Muscle layer of duodenum (tissue), 2 donors: ENCODE measurements around the gene ARHGAP42.

Source experiments
- H3K27ac ChIP-seq: one replicate; pipeline ENCODE4 v1.7.0; 2013; ENCODE audit warnings: mild to moderate bottlenecking, low read length
- H3K27me3 ChIP-seq: one replicate; pipeline ENCODE4 v1.7.0; 2013; ENCODE audit warnings: low read depth, mild to moderate bottlenecking, control low read depth, low read length
- H3K36me3 ChIP-seq, 2 donors: one replicate each; pipeline ENCODE4 v1.7.0; 2013; ENCODE audit warnings: low read length in 2 of 2, control low read depth in 1 of 2, mild to moderate bottlenecking in 1 of 2; ENCODE audit not compliant: insufficient read depth in 2 of 2, control insufficient read depth in 1 of 2
- H3K4me1 ChIP-seq, 2 donors: one replicate each; pipeline ENCODE4 v1.7.0; 2013; ENCODE audit warnings: low read length in 2 of 2, mild to moderate bottlenecking in 2 of 2, control low read depth in 1 of 2, moderate library complexity in 1 of 2; ENCODE audit not compliant: insufficient read depth in 2 of 2, control insufficient read depth in 1 of 2
- H3K4me3 ChIP-seq, 2 donors: one replicate each; pipeline ENCODE4 v1.7.0; 2013; ENCODE audit warnings: low read length in 2 of 2, low read depth in 1 of 2, mild to moderate bottlenecking in 1 of 2
- H3K9me3 ChIP-seq, 2 donors: one replicate each; pipeline ENCODE4 v1.7.0; 2013; ENCODE audit warnings: low read length in 2 of 2, control low read depth in 1 of 2, mild to moderate bottlenecking in 1 of 2; ENCODE audit not compliant: control insufficient read depth in 1 of 2
- donor health status: healthy.

Gene ARHGAP42

GRCh38 chr11:100667449-100667848, 19.6 kb upstream of the ARHGAP42 start:
- Histone ChIP-seq H3K27ac (no peak overlapping the region), H3K27me3 (no peaks in the 10 kb centered on the region), H3K4me1 (no peaks in the 10 kb centered on the region), H3K4me3 (no peak overlapping the region), H3K9me3 (no peaks in the 10 kb centered on the region), H3K36me3 (no peaks in the 10 kb centered on the region)

GRCh38 chr11:100670140-100670539, 16.9 kb upstream of the ARHGAP42 start:
- Histone ChIP-seq H3K9me3 (no peaks in the 10 kb centered on the region), H3K27ac (no peak overlapping the region), H3K27me3 (no peaks in the 10 kb centered on the region), H3K4me1 (no peaks in the 10 kb centered on the region), H3K4me3 (no peak overlapping the region), H3K36me3 (no peaks in the 10 kb centered on the region)

GRCh38 chr11:100671471-100671870, 15.6 kb upstream of the ARHGAP42 start:
- Histone ChIP-seq H3K4me3 (no peak overlapping the region), H3K4me1 (no peaks in the 10 kb centered on the region), H3K27me3 (no peaks in the 10 kb centered on the region), H3K27ac (no peak overlapping the region), H3K36me3 (no peaks in the 10 kb centered on the region), H3K9me3 (no peaks in the 10 kb centered on the region)

- H3K4me3 ChIP-seq: no peak overlapping the region
- H3K36me3 ChIP-seq: no peaks in the 10 kb centered on the region
- no peaks in the 10 kb centered on the region for H3K9me3 ChIP-seq
- H3K27me3 ChIP-seq: no peaks in the 10 kb centered on the region
- H3K27ac ChIP-seq: no peak overlapping the region
- no peaks in the 10 kb centered on the region for H3K4me1 ChIP-seq
Observed at GRCh38 chr11:100672498-100673033, 14.5 kb upstream of the ARHGAP42 start.

GRCh38 chr11:100673063-100673462, 14.0 kb upstream of the ARHGAP42 start:
- Histone ChIP-seq H3K4me1 (no peaks in the 10 kb centered on the region), H3K9me3 (no peaks in the 10 kb centered on the region), H3K27ac (no peak overlapping the region), H3K4me3 (no peak overlapping the region), H3K27me3 (no peaks in the 10 kb centered on the region), H3K36me3 (no peaks in the 10 kb centered on the region)

GRCh38 chr11:100674212-100674611, 12.9 kb upstream of the ARHGAP42 start:
- no peak overlapping the region for H3K4me3 ChIP-seq
- H3K36me3 ChIP-seq: no peaks in the 10 kb centered on the region
- H3K4me1 ChIP-seq: no peaks in the 10 kb centered on the region
- H3K9me3 ChIP-seq: no peaks in the 10 kb centered on the region
- no peak overlapping the region for H3K27ac ChIP-seq
- H3K27me3 ChIP-seq: no peaks in the 10 kb centered on the region

GRCh38 chr11:100675115-100675650, 11.9 kb upstream of the ARHGAP42 start:
- no peak overlapping the region for H3K27ac ChIP-seq
- H3K27me3 ChIP-seq: no peaks in the 10 kb centered on the region

GRCh38 chr11:100676901-100677300, 10.2 kb upstream of the ARHGAP42 start:
- Histone ChIP-seq H3K4me1 (no peaks in the 10 kb centered on the region), H3K4me3 (no peak overlapping the region), H3K9me3 (no peaks in the 10 kb centered on the region), H3K27ac (no peak overlapping the region), H3K36me3 (no peaks in the 10 kb centered on the region), H3K27me3 (no peaks in the 10 kb centered on the region)

More at GRCh38 chr11:100675115-100675650, 11.9 kb upstream of the ARHGAP42 start:
- Histone ChIP-seq H3K4me1 (no peaks in the 10 kb centered on the region), H3K36me3 (no peaks in the 10 kb centered on the region), H3K4me3 (no peak overlapping the region), H3K9me3 (no peaks in the 10 kb centered on the region)

- Histone ChIP-seq H3K4me1 (no peaks in the 10 kb centered on the region), H3K4me3 (no peak overlapping the region), H3K9me3 (no peaks in the 10 kb centered on the region), H3K27ac (no peak overlapping the region), H3K27me3 (no peaks in the 10 kb centered on the region), H3K36me3 (no peaks in the 10 kb centered on the region)
Observed at GRCh38 chr11:100677796-100678195, 9.3 kb upstream of the ARHGAP42 start.

- peaks cover 0 to 5% of the 10 kb centered on the region in 2 donors for H3K4me1 ChIP-seq
- no peak overlapping the region for H3K27ac ChIP-seq
- no peaks in the 10 kb centered on the region for H3K36me3 ChIP-seq
- H3K4me3 ChIP-seq: no peak overlapping the region
- no peaks in the 10 kb centered on the region for H3K27me3 ChIP-seq
- H3K9me3 ChIP-seq: no peaks in the 10 kb centered on the region
Observed at GRCh38 chr11:100680070-100680469, 7.0 kb upstream of the ARHGAP42 start.

- Histone ChIP-seq H3K4me1 (peaks cover 0 to 7% of the 10 kb centered on the region in 2 donors), H3K36me3 (no peaks in the 10 kb centered on the region), H3K27ac (no peak overlapping the region), H3K4me3 (no peak overlapping the region), H3K27me3 (no peaks in the 10 kb centered on the region), H3K9me3 (no peaks in the 10 kb centered on the region)
Observed at GRCh38 chr11:100681064-100681502, 6.0 kb upstream of the ARHGAP42 start.
